DMS79 (cell line): Measurements from ENCODE around the gene DDHD1.
A peak's percentile ranks its signal among the peaks of the same experiment; 100 is the strongest.
"Not testable (repeated sequence)": the region's sequence is repeated elsewhere in the genome, so short reads cannot be mapped to it uniquely, and the experiment has no call there.

Experiments used
- DNase-seq: peaks from one replicate; lab custom pipeline; 2025; lab: John Stamatoyannopoulos, UW

The DDHD1 gene

DNA sequence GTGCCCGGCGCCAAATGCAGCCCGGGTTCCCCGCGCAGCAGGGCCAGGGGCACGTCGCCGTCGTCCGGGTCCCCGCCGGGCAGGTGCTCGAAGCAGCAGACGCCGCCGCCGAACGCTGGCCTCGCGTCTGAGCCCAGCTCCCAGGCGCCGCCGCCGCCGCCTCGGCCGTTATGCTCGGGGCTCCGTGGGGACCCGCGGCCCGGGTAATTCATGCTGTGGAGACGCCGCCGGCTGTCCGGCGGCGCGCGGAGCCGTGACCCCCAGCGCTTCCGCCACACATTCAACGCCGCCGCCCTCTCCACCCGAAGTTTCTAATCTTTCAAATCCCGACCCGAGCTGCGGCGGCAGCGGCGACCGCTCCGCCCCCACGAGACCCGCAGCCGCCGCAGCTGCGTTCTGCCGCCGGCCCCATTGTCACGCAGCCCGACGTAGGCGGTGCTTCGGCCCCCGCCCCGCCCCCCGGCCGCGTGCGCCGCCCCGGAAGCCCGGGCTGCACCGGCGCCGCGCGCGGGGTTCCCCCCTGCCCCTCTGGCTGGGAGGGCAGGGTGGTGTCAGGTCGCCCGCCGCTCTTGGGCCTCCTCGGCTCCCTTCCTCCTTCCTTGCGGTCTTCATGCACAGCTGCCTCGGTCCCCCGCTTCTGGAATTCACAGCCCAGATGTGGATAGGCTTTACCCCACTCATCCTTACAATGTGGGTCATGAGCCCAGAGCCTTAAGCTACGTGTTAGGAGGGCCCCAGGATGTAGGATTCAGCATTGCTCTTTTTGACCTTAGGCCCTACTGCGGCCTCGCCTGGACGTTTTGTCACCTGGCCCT lies at the start of gene DDHD1:
TSS of gene DDHD1 (minus strand) at position 437 of the 815 bp plus-strand sequence. CDS start at position 212, 225 bp downstream.
- peak; percentile 78 for DNase-seq

DNA sequence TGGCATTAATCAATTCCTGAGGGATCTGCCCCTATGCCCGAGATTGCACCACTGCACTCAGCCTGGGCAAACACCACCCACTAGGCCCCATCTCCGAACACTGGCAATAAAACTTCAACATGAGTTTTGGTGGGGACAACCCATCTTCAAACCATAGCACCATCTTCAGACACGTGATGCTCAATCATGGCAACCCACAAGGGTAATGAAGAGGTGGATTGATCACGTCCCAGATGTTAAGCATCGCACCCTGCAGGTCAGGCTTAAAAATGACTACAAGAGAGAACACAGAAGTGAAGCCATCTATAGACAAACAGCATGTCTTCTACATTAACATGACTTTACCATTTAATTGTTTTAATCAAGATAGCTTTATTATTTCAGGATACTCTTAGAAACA lies 42.8 kb upstream of the DDHD1 start:
- DNase-seq = no peak

DNA sequence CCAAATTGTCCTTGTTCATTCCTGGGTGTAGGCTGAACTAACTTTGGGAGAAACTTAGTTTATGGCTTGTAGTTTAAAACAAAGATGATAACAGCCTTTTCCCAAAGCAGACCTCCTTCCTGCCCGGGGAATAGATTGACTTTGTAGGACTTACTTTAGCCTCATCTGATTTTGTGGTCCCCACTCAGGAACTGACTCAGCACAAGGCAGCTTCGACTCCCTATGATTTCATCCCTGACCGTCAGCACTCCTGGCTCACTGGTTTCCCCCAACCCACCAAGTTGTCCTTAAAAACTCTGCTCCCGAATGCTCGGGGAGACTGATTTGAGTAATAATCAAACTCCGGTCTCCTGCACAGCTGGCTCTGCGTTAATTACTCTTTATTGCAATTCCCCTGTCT lies 40.1 kb upstream of the DDHD1 start:
- DNase-seq = no peak

DNA sequence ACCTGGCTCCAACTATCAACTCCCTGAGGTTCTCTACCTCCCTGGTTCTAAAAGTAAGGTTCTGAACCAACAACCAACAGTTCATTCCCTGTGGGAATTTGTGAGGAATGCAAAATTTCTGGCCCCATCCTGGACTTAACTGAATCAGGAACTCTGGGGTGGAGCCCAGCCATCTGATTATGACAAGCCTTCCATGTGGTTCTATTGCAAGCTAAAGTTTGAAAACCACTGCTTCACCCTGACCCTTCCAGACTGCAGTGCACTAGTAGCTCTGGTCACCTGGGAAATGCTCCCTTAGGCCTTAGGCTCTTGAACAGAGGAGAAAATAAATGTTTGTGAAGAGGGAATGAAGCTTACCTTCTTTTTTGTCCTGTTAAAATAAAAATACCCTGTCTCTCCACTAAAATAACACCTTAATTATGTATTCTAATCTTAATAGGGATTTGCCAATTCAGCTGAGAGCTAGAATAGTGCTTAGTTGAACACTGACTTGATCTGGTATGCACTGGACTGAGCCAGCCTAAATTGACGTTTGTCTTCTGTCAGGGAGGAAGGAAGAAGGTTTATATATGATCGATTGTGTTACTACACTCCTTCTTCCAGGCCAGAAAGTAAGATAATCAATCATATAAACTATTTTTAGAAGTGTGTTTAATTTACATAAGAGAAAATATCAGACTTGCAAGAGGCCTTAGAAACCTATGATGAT lies 39.1 kb upstream of the DDHD1 start:
- DNase-seq = no peak

DNA sequence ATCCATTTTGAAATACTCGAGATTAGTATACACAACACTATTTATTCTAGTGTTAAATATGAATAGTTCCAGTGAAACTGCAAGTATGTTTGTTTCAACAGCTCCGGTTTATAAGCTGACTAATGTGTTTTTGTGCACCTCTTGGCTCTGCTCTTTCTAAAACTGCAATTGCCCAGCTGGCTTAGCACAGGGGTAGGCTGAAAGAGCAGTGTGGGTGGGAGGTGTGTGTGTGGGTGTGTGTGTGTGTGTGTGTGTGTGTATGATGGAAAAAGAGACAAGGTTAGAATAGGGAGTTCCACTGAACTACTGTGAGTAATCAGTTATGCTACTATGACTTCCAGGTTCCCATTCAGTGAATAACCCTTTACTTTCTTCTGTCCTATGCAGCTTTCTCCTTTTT lies 37.8 kb upstream of the DDHD1 start:
- DNase-seq = no peak

DNA sequence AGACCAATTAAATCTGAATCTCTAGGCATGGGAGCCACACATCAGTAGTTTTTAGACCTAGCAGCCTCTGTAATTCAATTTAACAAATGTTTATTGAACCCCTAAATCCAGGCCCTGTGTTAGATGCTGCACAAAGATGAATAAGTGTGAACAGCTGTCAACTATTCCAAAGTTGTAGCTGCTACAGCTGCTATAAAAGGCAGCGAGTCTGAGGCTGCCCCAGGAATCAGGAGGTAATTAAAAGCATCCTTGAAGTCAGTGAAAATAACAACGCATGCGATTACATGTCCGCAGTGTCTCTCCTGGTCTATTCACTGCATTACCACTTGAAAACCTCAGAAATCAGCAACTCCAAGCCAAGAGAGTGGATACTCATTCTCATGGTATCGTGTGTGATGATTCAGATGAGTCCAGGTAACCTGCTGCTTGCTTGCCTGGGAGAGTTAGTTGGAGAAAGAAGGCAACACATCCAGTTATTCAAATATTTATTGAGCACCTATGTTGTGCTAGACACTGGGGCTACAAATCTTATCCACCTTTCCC lies 34.9 kb upstream of the DDHD1 start:
- no peak for DNase-seq

DNA sequence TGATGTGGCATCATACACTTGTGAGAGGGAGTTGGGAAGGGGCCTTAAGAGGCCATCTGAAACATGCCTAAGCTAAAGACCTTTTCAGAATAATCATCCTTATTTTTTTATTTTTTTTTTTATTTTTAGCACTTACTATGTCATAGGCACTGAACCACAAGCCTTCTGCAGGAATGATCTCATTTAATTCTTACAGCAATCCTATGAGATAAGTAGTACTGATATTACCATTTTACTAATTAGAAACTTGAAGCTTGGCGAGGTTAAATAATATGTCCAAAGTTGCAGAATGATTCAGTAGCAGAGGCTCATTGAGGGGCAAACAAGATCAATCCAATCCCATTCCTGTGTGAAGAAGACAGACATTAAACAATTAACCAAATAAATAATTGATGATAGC lies 33.4 kb upstream of the DDHD1 start:
- DNase-seq = no peak

DNA sequence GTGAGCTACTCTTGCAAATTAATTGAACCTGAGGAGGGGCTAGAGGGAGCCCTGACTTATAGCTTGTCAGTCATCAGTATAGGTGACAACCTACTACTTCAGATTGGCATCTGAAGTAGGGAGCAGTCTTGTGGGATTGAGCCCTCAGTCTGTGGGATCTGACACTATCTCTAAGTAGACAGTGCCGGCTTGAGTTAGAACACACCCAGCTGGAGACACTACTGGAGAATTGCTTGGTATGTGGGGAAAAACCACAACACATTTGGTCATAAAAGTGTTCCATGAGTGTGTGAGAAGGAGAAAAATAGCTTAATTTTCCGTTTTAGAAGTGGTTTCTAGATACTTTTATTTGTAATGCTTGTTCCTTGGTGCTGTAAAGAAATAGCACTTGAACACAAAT lies 30.5 kb upstream of the DDHD1 start:
- DNase-seq = no peak

DNA sequence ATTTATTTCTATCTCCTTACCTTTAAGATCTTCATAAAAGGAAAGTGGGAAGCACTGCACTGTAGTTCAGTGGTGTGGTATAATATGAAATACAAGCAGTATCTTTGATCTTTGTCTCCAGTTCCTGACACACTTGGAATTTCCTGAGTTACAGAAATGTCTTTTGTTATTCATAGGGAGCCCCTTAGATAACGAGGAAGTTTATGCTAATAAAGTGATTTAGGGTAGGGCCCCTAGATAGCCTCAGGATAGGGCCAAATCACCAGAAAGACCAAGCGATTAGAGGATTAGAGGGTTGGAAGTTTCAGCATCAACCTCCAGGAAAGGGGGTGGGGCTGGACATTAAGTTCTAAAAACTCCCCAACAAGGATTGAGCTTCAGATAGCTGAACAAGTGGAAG lies 29.9 kb upstream of the DDHD1 start:
- no peak for DNase-seq

DNA sequence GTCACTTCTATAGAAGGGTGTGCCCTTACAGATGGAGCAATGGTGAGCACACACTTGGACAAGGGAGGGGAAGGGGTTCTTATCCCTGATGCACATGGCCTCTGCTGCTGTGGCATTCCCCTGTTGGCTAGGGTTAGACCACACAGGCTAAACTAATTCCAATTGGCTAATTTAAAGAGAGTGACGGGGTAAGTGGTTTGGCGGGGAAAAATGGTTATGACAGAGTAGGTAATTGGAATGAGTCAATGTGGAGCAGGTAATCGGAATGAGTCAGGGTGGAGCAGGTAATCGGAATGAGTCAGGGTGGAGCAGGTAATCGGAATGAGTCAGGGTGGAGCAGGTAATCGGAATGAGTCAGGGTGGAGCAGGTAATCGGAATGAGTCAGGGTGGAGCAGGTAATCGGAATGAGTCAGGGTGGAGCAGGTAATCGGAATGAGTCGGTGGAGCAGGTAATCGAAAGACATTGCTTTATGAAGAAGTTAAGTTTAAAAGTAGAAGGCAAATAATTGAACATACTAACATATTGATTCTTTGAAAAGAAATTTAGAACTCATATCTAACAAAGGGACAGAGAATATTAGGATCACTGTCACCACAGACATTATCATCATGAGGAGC lies 28.4 kb upstream of the DDHD1 start:
- DNase-seq = not testable (repeated sequence)

DNA sequence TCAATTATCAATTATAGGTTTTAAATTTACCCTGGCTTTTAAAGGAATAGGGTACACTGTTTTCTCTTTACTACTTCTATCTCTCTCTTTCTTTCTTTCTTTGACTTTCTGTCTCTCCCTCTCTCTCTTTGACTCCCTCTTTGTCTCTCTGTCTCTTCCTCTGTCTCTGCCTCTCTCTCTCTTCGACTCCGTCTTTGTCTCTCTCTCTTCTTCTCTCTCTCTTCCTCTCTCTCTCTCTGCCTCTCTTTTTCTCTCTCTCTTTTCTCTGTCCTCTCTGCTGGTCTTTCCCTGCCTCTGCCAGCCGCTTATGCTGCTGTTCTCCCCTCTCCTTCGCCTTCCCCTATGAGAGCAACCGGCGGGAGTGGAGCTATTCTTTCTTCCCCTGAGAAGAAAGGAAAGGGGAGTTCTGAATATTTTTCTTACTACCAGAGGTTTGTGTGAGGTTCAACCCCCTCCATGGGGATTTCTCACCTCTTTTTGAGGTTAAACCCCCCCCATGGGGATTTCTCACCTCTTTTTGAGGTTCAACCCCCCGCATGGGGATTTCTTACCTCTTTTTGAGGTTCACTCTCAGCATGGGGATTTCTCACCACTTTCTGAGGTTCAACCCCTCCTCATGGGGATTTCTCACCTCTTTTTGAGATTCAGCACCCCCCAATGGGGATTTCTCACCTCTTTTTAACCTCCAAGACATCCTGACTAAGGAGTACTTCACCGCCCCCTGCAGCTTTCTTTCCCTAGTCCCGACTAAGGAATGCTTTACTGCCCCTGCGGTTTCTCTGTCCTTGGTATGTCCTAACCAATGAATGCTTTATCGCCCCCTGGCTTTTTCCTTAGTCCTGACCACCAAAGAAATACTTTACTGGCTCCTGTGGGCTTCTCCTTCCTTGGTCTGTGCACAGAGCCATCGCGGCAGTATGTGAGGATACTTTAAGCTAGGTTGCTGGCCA lies 27.4 kb upstream of the DDHD1 start:
- DNase-seq = no peak

DNA sequence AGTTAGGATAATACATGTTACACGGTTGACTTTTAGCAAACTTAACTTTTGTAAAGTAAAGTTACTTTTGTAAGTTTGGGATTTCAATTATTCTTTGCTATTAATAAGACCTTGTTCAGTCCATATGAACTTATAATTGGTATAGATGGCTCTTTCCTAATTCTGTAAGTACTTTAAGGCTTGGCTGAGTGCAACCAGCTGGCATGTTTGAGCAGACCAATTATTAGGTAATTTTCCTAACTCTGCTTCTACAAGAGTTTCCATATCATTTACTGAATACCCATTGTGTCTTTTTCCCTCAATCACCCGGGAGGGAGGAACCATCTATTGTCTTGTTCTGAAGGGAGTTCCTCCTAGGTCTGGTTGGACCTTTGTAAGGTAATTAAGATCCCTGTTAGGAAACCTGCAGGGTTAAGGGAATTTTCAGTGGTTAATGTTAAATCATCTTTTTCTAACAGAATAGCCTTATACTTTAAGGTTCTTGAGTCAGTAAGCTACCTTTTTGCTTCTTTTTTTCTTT lies 26.4 kb upstream of the DDHD1 start:
- DNase-seq = not testable (repeated sequence)

DNA sequence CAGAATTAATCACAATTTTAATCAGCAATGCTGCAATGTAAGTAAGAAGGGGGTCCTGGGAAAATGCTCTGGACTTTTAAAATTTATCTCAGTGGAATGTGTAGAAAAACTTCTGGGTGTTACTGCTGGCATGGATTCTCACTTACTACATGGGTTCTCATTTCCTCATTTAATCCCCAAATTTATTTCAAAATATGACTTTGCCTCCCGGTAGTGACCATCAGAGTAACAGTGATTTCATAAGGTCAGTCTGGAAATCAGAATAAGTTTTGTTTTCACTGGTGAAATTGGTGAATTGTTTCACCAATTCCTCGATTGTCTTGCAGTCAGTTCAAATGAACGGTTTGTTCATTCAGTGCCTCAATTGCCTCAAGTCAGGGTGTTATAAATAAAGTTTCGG lies 22.3 kb upstream of the DDHD1 start:
- DNase-seq = no peak

DNA sequence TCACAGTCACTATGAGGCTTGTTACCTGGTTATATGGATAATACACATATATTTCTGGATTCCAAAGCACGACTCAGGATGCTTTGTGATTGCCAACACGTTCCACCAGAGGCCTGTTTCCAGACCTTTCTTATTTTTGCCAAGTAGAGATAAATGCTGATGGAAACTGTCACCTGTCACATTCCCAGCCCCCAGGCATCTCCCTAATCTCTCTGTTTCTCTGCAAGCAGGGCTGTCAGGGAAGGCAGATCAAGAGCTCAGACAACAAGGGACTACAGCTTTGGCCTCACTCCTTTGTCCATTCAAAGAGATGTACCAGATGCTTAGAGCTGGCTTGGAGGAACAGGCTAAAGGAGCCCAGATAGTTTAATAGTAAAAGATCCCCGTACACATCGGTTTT lies 21.8 kb upstream of the DDHD1 start:
- DNase-seq = no peak

DNA sequence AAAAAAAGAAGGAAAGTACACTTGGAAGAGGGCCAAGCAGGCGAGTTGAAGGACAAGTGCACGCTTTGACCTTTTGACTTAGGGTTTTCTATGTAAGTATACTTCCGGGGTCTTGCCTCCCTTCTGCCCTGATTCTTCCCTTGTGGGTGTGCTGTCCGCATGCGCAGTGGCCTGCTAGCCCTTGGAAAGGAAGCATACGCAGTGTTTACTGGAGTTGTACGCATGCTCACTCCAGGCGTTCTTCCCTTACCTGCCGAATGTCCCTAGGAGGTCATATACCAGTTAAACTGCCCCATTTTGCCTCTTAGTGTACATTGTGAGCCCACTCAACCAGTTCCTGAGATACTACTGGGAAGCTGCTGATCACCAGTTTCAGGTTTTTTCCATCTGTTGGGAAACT lies 15.7 kb upstream of the DDHD1 start:
- no peak for DNase-seq

DNA sequence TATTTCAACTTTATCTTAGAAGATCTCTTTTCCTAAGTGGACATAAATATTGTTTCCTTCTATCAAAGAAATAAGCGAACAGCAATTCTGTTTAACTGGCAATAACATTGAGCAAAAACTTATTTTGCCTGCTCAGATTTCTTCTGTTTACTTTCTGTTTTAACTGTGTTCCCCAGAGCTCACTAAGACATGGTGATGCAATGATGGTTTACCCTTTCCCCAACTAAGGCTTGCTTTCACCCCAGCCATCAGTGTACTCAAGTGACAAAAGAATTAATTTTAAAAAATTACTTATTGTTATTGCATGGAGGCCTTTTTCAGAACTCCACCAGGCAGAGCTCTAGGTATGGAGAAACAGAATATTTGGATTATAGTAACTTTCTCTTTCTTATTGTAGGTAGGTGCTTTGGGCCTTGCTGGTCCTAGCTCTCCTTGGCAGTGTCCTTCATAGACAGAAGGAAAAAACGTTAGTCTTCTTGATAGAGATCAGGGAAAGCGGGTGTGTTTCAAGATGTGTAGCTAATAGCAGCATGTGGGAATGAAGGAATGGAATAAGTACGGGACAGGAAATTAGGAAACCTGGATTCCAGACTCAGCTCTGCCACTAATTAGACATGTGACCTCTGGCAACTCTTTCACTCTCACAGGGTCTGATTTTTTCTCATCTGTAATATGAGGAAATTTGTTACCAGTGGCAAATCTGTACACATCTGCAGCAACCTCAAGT lies 14.6 kb upstream of the DDHD1 start:
- DNase-seq = no peak

DNA sequence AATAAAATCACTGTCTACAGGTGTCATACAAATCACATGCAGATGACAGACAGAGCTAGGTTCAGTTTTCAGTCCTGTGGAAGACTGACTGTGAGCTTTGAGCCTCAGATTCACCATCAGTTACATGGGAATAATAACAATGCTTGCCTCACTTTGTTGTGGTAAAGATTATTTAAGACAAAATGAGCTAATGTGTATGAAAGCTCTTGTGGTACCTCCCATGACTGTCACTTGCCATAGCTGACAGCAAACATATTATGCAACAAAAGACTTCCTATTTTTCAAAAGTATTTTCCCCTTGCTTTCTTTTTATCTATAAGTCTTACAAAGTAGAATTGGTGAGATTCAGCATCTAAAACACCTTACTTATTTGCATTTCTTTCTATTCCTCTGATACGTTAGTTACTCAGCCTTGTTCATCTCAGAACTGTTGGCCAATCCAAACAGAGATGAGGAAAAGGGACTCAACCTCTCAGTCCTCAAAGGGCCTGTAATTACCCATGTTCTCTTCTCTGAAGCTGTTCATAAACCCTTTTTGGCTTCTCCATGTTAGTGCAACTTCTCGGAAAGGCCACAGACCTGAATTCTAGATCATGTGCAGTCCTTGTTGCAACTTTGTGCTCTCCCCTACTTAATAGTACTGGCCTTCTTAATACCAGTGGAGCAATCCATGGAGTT lies 8.8 kb upstream of the DDHD1 start:
- no peak for DNase-seq

DNA sequence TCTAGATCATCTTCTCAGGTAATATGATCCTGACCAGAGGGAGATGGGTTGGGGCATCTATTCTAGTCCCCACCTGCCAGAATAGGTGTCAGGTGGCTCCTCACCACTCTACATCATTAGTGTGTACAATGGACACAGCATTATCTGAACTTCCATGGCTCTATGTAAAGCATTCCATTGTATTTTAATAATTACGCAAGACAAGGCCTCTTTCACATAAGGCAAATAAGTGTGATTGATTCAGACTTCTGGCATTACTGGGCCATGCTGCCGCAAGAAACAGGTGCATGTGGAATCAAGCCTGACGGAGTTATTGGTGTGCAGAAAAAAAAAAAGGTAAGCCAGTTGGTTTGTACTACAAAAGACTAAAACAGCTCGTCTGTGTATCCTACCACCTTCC lies 3.1 kb upstream of the DDHD1 start:
- no peak for DNase-seq

DNA sequence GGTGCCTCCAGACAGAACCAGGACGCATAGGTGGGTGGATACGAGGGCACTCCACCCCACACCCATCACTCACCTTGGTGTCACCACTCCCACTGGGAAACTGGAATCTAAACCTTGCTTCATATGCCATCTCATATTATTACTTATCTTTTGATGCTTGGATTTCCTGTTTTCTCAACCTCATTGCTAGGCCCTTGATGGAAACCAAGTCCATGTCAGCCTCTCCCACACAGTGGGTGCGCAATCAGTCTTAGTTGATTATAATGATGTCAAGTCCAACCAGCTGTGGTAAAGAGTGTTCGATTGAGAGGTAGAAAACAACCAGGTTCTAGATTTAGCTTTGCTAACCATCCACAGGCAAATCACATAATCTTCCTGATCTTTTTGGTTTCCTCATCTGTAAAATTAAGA lies 584 bp upstream of the DDHD1 start:
- no peak for DNase-seq
